Activated T-cell treated with anti-CD3 and anti-CD28 coated beads, Interleukin-2, amount 50 U/mL, for 72 hours (primary cell): ENCODE data around the gene VPS37D. TPM values are rescaled to one million over a fixed set of nuclear protein-coding genes. Genes with fewer than 3 reads are reported as not detected.
"Not testable (repeated sequence)": the region's sequence is repeated elsewhere in the genome, so short reads cannot be mapped to it uniquely, and the experiment has no call there.

ENCODE experiments used
- ATAC-seq, 2 donors: fragments of 150-1000 bp; cut with Tn5 transposase; replicated peaks in 1 of 2; 2 replicates each; pipeline ENCODE4 v1.10.0; 2021; ENCODE audit warnings: moderate library complexity in 2 of 2, mild to moderate bottlenecking in 1 of 2
- DNase-seq, 2 donors: peaks; one replicate each; pipeline ENCODE4 v3.0.0; 2021 to 2022; ENCODE audit warnings: mixed read lengths in 1 of 2
- H3K27ac Mint-ChIP-seq: one replicate; pipeline ENCODE4 v1.8.0; 2022; ENCODE audit warnings: mild to moderate bottlenecking, moderate library complexity, mixed read lengths
- H3K27me3 Mint-ChIP-seq: one replicate; pipeline ENCODE4 v1.8.0; 2022; ENCODE audit warnings: low read depth, mixed read lengths
- H3K36me3 Mint-ChIP-seq, 2 donors: one replicate each; pipeline ENCODE4 v1.8.0; 2022; ENCODE audit warnings: mixed read lengths in 2 of 2, mild to moderate bottlenecking in 1 of 2; ENCODE audit not compliant: insufficient read depth in 2 of 2
- H3K4me1 Mint-ChIP-seq: one replicate; pipeline ENCODE4 v1.8.0; 2022; ENCODE audit warnings: low read depth, mixed read lengths
- H3K4me3 Mint-ChIP-seq, 2 donors: one replicate each; pipeline ENCODE4 v1.8.0; 2022; ENCODE audit warnings: mild to moderate bottlenecking in 2 of 2, mixed read lengths in 2 of 2, moderate library complexity in 2 of 2
- H3K9me3 Mint-ChIP-seq, 2 donors: one replicate each; pipeline ENCODE4 v1.8.0; 2022; ENCODE audit warnings: mixed read lengths in 2 of 2
- total RNA-seq, 2 donors: library from RNA; stranded (reverse); gene quantifications; one replicate each; pipeline ENCODE4 v1.2.3, GENCODE V29; 2022

VPS37D gene
- total RNA-seq, 2 donors from 2014 or later, result 0.70 to 0.95 TPM

DNA sequence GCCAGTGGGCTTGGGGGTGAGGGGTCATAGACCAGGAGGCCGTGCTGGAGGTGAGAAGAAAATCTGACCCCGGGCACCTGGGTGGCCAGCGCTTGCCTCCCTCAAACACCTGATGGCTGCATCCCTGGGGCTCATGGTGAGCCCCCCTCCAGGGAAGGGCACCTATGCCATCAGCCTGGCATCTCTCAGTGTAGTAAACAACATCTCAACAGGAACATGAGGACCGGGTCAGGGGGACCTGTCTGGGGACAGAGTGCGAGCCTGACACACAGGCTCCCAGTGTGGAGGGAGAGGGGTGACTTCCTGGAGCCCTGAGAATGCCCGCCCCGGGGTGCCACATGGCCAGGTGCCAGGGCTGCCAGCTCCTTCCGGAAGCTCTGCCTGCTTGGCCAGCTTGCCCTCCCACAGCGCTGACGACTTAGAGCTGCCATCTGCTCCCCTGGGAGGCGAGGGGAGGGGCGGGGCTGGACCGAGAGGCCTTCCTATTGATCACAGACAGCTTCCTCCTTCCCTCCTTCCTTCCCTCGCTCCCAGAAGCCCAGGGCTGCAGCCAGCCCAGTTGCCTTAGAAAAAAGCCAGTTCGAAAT, 39.5 kb downstream of the VPS37D start:
- H3K4me3 Mint-ChIP-seq, result no peak overlapping the region
- ATAC-seq, result no peak
- peaks cover 0 to under 1% of the 10 kb centered on the region in 2 donors for H3K36me3 Mint-ChIP-seq
- no peak for DNase-seq
- no peaks in the 10 kb centered on the region for H3K27me3 Mint-ChIP-seq
- no peaks in the 10 kb centered on the region for H3K9me3 Mint-ChIP-seq
- H3K4me1 Mint-ChIP-seq, result peaks cover 8% of the 10 kb centered on the region
- no peak overlapping the region for H3K27ac Mint-ChIP-seq

DNA sequence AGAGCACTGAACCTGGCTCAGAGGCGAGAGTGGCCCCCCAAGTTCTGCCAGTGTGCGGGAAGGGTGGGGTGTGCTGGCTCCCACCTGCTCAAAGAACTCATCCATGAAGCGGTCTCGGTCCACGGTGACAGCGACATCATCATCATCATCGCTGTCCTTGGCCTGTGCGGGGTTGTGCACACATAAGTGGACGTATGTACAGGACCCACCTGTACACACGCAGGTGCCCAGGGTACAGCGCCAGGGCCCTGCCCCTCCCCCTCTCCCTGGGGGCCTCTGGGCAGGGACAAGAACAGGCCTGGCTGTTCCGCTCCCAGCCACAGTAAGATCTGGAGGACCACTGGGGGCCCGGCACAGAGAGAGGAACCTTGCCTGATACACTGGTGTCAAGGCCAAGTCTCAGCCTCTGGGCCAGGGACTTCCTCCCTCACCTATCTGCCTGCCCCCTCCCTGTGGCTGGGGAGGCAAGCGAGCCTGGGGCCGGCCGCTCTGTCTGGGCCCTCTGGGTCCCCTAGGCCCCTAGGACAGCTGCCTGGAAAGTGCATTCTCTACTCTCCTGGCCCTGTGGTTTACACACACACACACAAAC, 41.4 kb downstream of the VPS37D start:
- ATAC-seq (no peak), DNase-seq (no peak)
- peaks cover 17% of the 10 kb centered on the region for H3K4me1 Mint-ChIP-seq
- no peak overlapping the region for H3K27ac Mint-ChIP-seq
- no peaks in the 10 kb centered on the region for H3K36me3 Mint-ChIP-seq
- no peaks in the 10 kb centered on the region for H3K9me3 Mint-ChIP-seq
- H3K4me3 Mint-ChIP-seq, result no peak overlapping the region
- H3K27me3 Mint-ChIP-seq, result no peaks in the 10 kb centered on the region

DNA sequence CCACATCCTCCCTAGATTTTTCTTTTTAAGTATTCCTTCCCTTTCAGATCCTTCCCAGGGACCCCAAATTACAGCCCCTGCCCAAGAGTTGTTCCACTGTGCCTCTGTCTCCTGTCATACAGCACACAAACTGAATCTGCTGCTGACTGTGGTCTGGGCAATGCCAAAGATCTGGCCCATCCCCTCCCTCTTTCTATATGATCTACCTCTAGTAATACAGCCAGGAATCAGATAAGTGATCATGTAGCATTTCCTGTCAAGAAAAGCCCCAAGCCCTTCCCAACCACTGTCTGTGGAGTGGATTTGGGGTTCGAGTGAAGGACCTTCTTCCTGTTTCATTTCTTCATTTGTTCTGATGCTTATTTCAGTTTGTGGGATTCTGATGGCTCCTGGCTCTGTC, 45.1 kb downstream of the VPS37D start:
- no peaks in the 10 kb centered on the region for H3K27me3 Mint-ChIP-seq
- ATAC-seq (no peak), DNase-seq (no peak)
- H3K36me3 Mint-ChIP-seq, result no peaks in the 10 kb centered on the region
- H3K4me1 Mint-ChIP-seq, result peaks cover 35% of the 10 kb centered on the region
- H3K27ac Mint-ChIP-seq, result no peak overlapping the region
- H3K4me3 Mint-ChIP-seq, result no peak overlapping the region
- no peaks in the 10 kb centered on the region for H3K9me3 Mint-ChIP-seq

DNA sequence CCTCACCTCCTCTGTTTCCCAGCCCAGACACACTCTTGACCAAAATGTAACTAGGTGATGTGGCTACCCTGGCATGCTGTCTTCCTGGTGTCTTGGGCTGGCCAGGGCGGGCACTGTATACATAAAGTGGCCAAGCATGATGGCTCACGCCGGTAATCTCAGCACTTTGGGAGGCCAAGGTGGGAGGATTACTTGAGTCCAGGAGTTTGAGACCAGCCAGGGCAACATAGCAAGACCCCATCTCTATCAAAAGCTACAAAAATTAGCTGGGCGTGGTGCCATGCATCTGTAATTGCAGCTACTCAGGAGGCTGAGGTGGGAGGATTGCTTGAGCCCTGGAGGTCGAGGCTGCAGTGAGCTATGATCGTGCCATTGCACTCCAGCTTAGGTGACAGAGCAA, 45.7 kb downstream of the VPS37D start:
- not testable (repeated sequence) for DNase-seq, H3K27me3 Mint-ChIP-seq, H3K9me3 Mint-ChIP-seq, H3K4me3 Mint-ChIP-seq, H3K36me3 Mint-ChIP-seq, H3K27ac Mint-ChIP-seq, ATAC-seq
- H3K4me1 Mint-ChIP-seq, result peaks cover 41% of the 10 kb centered on the region

DNA sequence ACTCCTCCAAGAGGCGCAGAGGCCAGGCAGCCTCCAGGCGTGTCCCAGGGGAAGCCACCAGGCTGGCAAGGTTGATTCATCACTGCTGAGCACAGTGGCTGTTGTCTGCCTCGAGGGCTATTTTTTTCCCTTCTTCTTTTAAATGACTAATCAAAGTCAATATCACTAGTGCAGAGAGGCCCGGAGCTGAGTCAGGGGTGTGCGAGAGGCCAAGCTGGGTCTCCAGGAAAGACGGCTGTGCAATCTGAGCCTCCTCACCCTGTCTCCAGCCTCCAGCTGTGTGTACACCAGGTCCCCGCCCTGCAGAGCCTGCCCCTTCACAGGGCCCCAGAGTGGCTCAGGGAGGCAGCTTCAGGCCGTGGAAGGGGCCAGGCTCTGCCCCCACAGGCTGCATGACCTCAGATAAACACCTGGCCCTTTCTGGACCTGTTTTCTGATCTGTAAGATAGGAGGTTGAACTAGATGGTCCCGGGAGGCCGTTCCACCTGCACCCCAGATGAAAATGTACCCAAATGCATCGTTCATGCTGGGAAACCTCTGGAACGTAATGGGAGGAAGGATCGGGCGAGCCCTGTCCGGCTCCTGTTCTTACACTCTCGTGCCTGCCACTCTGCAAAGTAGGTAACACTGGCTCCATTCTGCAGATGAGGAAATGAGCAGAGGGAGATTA, 48.2 kb downstream of the VPS37D start:
- DNase-seq (peak; percentile 74 to 86), ATAC-seq (peak; percentile 69 to 74)
- Mint-ChIP-seq H3K27ac (no peak overlapping the region), H3K27me3 (peaks cover 9% of the 10 kb centered on the region), H3K9me3 (no peaks in the 10 kb centered on the region), H3K4me3 (peak overlapping the region; percentile 48 to 69), H3K36me3 (no peaks in the 10 kb centered on the region), H3K4me1 (peaks cover 51% of the 10 kb centered on the region)

DNA sequence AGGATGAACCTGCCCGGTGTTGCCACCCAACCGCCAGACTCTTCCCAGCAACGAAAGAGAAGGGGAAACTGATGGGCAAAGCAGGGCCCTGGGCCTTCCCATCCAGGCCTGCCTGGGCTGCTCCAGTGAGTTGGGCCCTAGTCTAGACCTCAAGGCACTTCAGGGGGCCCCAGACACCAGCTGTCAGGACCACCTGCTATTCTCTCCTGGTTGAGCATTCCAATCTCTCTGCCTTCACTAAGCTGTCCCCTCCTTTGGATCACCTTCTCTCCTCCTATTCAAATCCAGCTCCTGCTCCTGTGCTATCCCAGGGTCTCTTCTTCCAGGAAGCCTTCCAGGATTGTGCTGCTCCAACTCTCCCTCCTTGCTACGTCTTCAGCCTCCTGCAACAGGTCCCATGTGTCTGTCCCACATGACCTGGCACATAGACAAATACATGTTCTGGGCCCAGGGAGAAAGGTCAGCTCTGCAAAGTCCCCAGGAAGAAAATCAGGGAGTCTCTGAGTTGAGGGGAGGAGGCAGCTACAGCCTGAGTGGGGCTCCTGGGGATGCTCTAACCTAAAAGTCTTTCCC, 48.8 kb downstream of the VPS37D start:
- H3K27me3 Mint-ChIP-seq, result peaks cover 9% of the 10 kb centered on the region
- H3K36me3 Mint-ChIP-seq, result no peaks in the 10 kb centered on the region
- H3K4me3 Mint-ChIP-seq, result peak overlapping the region; percentile 58 to 69
- H3K4me1 Mint-ChIP-seq, result peaks cover 51% of the 10 kb centered on the region
- DNase-seq (no peak), ATAC-seq (no peak)
- H3K27ac Mint-ChIP-seq, result no peak overlapping the region
- H3K9me3 Mint-ChIP-seq, result no peaks in the 10 kb centered on the region

DNA sequence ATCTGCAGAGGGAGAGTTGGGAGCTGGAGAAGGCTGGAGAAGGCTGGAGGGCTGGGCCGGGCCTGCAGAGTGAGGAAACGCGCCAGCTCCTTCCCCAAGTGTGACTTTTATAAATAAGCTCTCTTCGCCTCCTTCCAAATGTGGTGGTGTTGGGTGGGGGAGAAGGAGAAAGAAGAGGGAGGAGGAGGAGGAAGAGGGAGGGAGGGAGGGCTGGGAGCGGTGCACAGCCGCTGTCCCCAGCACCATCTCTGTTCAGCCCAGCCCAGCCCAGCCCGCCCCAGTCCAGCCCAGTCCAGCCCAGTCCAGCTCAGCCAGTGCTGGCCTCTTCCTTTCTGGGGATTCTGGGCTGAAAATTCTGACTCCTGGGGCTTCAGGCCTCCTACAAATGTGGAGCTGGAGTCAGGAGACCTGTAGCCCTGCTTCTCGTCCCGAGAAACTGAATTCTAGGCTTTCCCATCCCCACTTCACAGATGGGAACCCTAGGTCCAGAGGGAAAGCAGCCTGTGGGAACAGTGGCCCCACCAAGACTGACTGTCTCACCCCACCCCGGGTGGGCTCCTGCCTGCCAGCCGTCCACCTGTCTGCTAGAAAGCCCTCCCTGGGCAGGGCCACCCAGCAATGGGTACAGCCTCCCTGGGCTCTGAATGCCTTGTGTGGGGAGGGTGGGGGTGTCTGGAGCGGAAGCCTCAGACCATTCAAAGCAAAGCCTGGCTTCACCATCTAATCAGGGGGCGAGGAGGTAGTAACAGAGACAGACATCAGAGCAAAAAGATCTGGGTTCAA, 49.6 kb downstream of the VPS37D start:
- no peak overlapping the region for H3K27ac Mint-ChIP-seq
- no peak for DNase-seq
- no peak for ATAC-seq
- no peaks in the 10 kb centered on the region for H3K36me3 Mint-ChIP-seq
- peak overlapping the region; percentile 87 to 88 for H3K4me3 Mint-ChIP-seq
- peaks cover 9% of the 10 kb centered on the region for H3K27me3 Mint-ChIP-seq
- H3K4me1 Mint-ChIP-seq, result peaks cover 51% of the 10 kb centered on the region
- H3K9me3 Mint-ChIP-seq, result no peaks in the 10 kb centered on the region

DNA sequence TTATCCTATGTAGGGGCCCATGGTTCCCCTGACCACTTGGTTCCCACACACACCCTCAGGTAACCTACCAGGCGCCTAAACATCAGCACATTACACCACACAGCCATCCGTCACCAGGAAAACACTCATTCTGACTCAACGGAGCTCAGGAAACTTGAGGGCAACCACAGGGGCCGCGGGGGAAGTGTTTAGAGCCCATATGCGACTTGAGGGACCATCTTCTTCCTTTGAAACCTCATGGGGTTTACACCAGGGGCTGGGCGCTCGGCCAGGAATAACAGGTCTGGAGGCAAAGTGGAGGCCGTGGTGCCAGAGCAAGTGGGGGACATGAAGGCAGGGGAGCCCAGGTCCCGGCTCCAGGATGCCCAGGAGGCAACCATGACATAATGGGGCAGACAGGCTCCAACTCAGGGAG, 50.4 kb downstream of the VPS37D start:
- no peaks in the 10 kb centered on the region for H3K9me3 Mint-ChIP-seq
- H3K27me3 Mint-ChIP-seq, result peaks cover 9% of the 10 kb centered on the region
- H3K27ac Mint-ChIP-seq, result peak overlapping the region; percentile 64
- ATAC-seq, result peak; percentile 71 to 72
- peaks cover 44% of the 10 kb centered on the region for H3K4me1 Mint-ChIP-seq
- H3K4me3 Mint-ChIP-seq, result peak overlapping the region; percentile 87 to 88
- peak; percentile 87 to 89 for DNase-seq
- no peaks in the 10 kb centered on the region for H3K36me3 Mint-ChIP-seq

DNA sequence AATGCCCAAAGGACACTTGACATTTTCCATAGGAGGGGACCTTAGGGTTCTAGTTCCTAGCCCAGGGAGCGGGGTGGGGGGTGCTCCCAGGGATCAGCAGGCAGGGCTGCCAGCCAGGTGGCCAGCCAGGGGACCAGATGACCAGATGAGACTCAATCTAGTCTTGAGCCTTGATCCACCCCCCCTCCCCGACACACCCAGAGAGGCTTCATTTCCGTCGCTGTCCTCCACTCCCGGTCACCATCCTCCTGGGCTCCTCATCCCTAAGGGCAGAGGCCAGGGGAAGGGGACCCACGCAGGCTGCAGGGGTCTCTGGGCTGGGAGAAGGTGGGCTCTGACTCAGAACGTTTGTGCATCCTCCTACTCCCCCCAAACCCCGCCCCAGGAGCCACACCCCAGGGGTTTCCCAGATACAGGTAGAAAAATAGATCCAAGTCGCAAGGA, 50.8 kb downstream of the VPS37D start:
- Mint-ChIP-seq H3K36me3 (no peaks in the 10 kb centered on the region), H3K27ac (no peak overlapping the region), H3K4me3 (peak overlapping the region; percentile 87 to 88), H3K27me3 (peaks cover 9% of the 10 kb centered on the region), H3K9me3 (no peaks in the 10 kb centered on the region), H3K4me1 (peaks cover 42% of the 10 kb centered on the region)
- DNase-seq (peak in 1 of 2 donors; percentile 32), ATAC-seq (no peak)

DNA sequence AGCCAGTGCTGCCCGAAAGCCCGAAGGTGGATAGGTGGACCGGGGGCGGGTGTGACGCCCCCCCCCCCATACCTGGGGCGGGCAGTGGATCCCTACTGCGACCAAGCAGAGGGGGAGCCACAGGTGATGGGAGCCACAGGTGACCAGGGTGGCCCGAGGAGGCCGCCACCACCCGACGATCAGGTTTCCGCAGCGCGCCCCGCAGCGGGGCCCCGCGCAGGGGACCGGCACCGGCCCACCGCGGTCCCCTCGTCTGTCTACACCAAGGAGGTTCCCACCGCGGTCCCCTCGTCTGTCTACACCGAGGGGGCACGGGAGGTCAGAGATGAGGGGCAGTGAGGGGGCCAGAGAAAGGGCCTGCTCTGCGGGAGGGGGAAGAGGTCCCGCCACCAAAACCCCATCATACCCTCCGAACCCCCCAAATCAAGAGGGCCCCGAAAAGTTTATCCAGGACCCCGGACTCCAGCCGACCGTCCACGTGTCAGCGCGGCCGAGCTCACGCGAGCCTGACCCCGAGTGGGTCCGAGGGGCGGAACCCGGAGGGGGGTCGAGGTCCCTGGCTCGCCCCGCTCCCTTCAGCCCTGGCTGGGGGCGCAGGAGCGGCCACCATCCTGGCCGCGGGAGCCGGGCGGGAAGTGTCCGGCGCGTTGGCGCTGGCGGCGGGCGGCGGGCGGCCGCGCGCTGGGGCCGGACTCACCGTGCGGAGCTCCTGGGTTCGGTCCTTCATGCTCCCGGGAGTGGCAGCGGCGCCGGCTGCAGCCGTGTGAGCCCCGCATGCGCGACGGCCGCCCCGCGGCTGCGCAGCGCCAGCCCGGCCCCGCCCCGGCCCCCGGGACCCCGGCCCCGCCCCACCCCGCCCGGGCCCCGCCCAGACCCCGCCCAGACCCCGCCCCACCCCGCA, 51.5 kb downstream of the VPS37D start, which contains the start of gene STX1A:
TSS of gene STX1A (minus strand) at position 765 of the 901 bp plus-strand sequence. CDS start at position 727, 38 bp downstream.
- Mint-ChIP-seq H3K36me3 (no peaks in the 10 kb centered on the region), H3K4me1 (peaks cover 42% of the 10 kb centered on the region), H3K27ac (no peak within 1 kb of the TSS), H3K9me3 (no peaks in the 10 kb centered on the region), H3K4me3 (peak within 1 kb of the TSS; percentile 87 to 88), H3K27me3 (peaks cover 9% of the 10 kb centered on the region)
- DNase-seq, result peak; percentile 78 to 82
- peak; percentile 66 to 72 for ATAC-seq

DNA sequence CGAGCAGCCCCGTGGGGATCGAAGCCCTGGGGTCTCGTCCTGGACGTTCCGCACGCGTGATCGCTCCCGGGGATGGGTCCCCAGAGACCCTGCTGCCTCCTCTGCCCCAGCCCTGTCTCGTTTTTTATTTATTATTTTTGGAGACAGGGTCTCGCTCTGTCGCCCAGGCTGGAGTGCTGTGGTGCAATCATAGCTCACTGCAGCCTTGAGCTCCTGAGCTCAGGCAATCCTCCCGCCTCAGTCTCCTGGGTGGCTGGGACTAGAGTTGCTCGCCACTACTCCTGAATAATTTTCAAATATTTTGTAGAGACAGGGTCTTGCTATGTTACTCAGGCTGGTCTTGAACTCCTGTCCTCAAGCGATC, 52.2 kb downstream of the VPS37D start:
- DNase-seq (no peak), ATAC-seq (no peak)
- H3K4me3 Mint-ChIP-seq, result peak overlapping the region; percentile 78 to 81
- no peak overlapping the region for H3K27ac Mint-ChIP-seq
- no peaks in the 10 kb centered on the region for H3K9me3 Mint-ChIP-seq
- H3K36me3 Mint-ChIP-seq, result no peaks in the 10 kb centered on the region
- H3K27me3 Mint-ChIP-seq, result peaks cover 9% of the 10 kb centered on the region
- H3K4me1 Mint-ChIP-seq, result peaks cover 42% of the 10 kb centered on the region

DNA sequence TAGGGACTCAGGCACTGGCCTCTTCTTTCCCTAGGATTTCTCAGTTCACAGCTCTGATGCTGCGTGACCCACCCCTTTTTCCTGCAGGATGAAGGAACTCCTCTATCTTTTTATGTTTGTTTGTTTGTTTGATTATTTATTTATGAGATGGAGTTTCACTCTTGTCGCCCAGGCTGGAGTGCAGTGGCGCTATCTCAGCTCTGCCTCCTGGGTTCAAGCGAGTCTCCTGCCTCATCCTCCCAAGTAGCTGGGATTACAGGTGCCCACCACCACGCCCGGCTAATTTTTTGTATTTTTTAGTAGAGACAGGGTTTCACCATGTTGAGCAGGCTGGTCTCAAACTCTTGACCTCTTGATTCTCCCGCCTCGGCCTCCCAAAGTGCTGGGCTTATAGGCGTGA, 52.8 kb downstream of the VPS37D start:
- H3K4me3 Mint-ChIP-seq, result peak overlapping the region; percentile 78 to 81
- not testable (repeated sequence) for DNase-seq, H3K27ac Mint-ChIP-seq, H3K36me3 Mint-ChIP-seq, ATAC-seq, H3K9me3 Mint-ChIP-seq, H3K27me3 Mint-ChIP-seq
- peaks cover 37% of the 10 kb centered on the region for H3K4me1 Mint-ChIP-seq
